Urothelium cell line (cell line): Measurements from ENCODE around the gene CMTM8.
"Not testable (repeated sequence)": the region's sequence is repeated elsewhere in the genome, so short reads cannot be mapped to it uniquely, and the experiment has no call there.

Experiments
- DNase-seq: peaks from one replicate; pipeline ENCODE4 v3.0.0; 2011; ENCODE audit warnings: low spot score, mixed read lengths
- FAIRE-seq: peaks from 2 replicates; lab custom pipeline; 2011; peaks lifted over from hg19 to GRCh38; lab: Jason Lieb, UNC

CMTM8 gene

DNA sequence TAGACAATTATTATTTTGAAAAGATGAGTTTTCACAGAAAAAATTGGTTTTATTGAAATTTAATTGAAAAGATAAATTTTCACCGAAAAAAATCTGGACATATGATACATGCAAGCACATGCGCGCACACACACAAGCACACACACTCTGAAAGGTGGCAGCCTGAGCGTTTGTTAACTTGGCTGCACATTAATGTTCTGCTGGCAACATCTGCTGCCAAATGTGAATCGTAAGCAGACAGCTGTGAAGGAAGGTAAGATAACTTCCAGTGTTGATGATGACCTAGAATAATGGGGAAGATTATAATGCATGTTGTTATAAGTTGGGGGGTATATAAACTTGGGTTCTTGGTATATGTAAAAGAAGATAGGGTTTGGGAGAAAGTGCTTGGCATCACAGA lies 134.8 kb downstream of the CMTM8 start:
- DNase-seq (no peak), FAIRE-seq (no peak)

DNA sequence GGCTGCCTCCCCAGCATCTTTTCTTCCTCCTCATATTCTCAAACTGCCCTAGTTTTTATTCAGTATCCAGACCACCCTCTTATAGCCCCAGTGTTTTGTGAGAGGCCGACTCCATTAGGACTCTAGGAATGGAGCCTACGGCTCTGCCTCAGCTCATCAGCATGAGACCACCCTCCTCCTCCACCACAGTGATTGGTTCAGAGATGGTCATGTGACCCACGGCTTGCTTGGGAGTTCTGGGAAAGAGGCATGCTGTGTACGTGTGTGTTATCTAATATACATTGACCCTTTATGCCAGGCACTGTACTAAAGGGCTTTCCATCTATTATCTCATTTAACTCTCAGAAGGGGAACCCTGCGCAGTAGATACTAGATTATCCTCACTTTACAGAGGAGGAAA lies 135.4 kb downstream of the CMTM8 start:
- FAIRE-seq, result no peak
- no peak for DNase-seq

DNA sequence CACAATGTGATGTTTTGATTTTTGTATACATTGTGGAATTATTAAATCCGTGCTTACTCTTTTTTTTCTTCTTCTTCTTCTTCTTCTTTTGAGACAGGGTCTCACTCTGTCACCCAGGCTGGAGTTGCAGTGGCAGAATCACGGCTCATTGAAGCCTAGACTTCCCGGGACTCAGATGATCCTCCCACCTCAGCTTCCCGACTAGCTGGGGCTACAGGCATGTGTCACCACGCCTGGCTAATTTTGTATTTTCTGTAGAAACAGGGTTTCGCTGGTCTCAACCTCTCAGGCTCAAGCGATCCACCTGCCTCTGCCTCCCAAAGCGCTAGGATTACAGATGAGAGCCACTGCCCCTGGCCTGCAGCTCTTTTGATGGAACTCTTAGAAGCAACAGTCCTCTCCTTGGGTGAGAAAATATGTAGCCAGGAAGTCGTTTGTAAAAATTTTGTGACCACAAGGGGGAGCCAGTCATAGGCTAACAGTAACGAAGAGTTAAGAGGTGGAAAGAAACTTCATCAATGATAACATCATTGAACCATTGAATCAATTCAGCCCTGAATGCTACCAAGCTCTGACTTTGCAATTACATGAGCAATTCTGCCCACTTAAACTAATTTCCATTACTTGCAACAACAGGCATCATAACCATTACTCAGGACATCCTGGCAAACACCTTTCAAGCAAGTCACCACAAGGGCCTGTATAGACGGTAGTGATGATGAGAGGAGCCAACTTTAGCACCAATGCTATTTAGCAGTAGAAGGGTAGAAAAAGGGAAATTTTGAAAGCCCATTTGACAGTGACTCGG lies 136.5 kb downstream of the CMTM8 start:
- DNase-seq, result peak; percentile 44
- FAIRE-seq, result no peak

DNA sequence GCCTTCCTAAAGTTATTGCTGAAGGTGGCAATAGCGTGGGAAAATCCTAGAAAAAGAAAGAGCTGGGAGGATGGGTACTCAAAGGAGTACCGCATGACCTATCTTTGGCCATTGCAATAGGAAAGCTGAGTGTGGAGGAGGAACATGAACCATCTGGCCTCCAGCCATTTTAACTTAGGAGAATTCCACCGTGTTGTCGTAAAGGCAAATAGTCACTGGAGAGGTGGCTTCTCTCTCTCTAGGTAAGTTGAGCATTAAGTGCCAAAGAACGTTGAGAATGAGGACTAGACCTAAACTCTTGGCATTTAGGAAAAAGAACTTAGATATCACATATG lies 137.1 kb downstream of the CMTM8 start:
- no peak for FAIRE-seq
- no peak for DNase-seq

DNA sequence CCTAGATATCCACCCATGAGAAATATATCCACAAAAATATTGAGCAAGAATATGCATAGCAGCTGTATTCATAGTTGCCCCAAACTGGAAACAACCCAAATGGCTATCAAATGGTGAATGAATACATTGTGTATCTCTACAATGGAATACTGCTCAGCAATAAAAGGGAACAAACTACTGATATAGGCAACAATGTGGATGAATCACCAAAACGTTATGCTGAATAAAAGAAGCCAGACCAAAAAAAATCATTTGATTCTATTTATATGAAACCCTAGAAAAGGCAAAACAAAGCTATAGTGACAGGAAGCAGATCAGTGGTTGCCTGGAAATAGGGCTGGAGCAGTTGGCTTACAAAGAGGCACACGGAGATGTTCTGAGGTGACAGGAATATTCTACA lies 137.6 kb downstream of the CMTM8 start:
- DNase-seq (no peak), FAIRE-seq (no peak)

DNA sequence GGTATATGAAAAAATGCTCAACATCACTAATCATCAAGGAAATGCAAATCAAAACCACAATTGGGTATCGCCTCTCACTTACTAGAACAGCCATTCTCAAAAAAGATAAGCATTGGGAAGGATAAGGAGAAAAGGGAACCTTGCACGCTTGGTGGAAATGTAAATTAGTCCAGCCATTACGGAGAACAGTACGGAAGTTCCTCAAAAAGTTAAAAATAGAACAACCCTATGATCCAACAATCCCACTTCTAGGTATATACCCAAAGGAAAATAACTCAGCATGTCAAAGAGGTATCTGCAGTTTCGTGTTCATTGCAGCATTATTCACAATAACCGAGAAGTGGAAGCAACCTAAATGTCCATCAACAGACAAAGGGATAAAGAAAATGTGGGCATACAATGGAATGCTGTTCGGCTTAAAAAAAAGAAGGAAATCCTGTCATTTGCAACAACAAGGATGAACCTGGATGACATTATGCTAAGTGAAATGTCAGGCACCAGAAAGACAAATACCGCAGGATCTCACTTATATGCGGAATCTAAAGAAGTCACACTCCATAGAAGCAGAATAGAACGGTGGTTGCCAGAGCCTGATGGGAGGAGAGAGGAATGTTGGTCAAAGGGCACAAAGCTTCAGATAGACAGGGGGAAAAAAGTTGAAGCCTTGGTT lies 141.5 kb downstream of the CMTM8 start:
- FAIRE-seq, result no peak

DNA sequence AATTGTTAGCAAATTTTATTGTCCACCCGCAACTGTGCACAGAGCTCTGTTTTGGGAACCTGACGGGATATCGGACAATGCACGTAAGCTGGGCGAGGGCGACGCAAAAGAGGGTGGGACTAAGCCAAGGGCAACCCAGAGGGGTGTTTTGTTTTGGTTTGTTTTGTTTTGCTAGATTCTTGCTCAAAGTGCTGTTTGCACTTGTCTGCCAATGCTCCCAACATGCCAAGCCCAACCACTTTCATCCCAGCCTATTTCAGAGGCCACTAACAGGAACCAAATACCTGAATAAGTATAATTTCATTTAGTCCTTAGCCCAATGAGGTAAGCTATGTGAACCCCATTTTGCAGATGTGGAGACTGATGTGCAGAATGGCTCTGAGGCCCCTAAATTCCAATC lies 143.4 kb downstream of the CMTM8 start:
- FAIRE-seq, result no peak
- DNase-seq, result no peak

More for the DNA sequence above, 141.5 kb downstream of the CMTM8 start:
- DNase-seq, result no peak

DNA sequence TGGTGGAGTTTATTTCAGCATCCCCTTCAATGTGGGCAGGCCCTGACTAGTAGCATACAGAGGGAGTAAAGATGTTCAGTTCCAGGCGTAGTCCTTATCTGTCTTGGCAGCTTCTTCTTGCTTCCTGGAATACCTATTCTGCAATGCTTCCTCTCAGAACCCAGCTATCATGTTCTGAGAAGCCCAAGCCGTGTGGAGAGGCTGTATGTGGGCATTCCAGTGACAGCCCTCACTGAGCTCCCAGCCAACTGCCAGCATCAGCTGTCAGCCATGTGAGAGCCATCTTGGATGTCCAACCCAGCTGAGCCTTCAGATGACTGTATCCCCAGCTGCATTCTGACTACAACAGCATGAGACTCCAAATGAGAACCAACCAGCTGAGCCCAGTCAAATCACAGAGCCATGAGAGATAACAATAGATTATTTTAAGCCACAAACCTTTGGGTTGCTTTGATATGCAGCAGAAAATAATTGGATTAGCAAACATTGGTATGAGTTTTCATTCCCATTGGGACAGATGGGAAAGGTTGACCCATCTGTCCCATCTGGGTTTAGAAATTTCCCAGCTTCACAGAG lies 144.7 kb downstream of the CMTM8 start:
- no peak for DNase-seq
- no peak for FAIRE-seq

DNA sequence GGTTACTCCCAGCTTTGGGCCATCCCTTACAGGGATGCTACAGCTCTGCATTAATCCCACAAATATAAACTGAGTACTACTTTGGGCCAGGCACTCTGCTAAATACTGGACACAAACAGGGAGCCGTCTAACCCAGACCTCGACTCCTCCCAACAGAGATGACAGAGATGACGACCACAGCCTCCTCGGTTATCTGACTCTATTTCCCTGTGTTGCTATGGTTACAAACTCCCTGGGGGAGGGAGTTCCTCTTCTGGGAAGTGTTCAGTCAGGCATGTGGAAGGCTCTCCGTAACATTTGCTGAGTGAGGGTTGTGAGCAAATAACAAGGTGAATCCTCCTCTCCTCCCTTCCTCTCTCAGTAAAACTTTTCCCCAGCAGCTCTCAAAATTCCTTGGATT lies 146.5 kb downstream of the CMTM8 start:
- DNase-seq (no peak), FAIRE-seq (no peak)

DNA sequence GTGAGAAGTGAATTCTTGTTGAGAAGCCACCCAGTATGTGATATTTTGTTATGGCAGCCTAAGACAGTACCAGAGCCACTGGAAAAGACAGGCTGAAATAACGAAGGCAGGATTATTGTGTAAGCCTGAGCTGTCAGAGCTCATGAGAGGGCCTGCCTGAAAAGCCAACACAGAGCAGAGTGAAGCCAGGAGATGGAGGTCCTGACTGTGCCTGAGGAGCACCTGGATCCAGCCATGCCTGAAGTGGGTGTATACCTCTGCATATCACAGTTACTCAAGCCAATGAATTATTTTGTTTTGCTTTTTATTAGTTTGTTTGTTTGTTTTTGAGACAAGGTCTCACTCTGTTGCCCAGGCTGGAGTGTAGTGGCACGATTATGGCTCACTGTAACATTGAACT lies 149.0 kb downstream of the CMTM8 start:
- DNase-seq (no peak), FAIRE-seq (no peak)

DNA sequence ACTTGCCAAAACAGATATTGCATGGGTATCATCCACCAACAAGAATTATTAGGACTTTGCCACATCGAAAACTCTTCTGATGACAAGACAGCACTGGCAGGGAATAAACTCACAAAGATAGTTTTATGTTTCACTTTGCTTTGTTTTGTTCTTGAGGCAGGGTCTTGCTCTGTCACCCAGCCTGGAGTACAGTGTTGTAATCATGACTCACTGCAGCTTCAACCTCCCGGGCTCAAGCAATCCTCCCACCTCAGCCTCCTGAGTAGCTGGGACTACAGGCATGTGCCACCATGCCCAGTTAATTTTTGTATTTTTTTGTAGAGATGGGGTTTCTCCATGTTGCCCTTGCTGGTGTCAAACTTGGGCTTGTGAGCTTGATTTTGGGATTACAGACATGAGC lies 151.1 kb downstream of the CMTM8 start:
- not testable (repeated sequence) for DNase-seq, FAIRE-seq

DNA sequence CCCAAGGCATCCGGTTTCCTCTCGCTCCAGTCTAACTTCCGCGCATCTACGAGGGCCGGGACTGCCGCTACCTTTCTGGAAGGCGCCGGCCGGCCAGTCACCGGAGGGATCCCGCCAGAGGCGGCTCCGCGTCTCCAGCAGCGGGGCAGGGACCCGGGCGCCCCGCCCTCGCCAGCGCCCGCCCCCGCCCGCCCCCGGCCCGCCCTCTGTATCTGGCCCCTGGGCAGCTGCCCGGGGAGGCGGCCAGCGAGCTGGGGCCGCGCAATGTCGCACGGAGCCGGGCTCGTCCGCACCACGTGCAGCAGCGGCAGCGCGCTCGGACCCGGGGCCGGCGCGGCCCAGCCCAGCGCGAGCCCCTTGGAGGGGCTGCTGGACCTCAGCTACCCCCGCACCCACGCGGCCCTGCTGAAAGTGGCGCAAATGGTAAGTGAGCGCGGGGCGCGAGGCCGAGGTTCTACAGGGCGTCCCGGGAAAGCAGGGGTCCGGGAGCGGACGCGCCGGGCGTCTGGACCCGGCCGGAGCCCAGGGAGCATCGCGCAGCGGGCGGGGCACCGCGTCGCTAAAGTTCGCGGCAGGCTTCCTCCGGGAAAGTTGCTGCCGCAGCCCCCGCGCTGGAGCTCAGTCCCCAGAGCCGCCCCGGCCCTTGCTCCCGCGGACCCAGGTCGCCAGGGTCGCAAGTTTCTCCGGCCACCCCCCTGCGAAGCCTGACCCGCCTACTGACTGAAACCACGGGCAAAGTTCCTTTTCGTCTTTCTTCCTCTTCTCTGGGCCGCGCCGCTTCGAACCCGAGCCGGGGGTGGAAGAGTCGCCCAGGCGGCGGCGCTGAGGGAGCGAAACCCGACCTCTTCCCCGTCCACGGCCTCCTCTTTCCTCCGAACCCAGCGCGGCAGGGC lies 153.4 kb downstream of the CMTM8 start, which contains the start of gene CMTM7:
Gene CMTM7 (plus strand): TSS at position 211 of the 893 bp plus-strand sequence. CDS start 54 bp downstream, at position 265.
- no peak for FAIRE-seq
- peak; percentile 87 for DNase-seq

DNA sequence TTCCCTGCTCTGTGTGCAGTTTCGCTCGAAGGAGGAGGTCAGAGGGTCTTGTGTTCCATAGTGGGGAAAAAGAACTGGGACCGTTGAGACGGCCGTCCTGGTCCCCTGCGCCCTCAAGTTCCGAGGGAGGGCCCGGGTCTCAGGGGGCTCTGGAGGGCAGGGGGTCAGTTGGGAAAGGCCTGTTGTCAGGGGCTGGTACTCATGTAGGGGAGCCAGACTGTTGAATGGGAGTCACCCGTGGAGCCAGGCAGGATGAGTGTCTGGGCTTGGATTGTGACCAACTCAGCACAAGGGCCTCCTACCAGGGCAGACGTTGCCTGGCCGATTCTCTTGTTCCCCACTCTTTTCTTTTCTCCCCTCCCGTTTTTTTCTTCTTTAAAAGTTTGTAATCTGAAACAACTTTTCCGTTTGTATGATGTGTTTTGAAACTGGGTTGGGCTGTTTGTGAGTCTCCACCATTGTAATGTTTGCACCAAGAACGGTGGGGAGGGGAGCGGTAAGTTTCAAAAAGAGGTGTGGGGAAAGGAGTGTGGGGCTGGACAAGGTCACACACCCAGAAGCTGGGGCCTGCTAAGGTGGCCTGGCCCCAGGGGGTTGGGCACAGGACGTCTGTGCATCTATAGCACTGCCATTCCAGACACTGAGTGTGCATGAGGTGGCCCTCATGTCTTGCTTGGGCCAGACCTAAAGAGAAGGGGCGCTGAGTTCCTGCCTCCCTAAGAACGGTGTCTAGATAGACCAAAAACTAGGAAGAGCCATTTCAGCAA lies 154.2 kb downstream of the CMTM8 start:
- FAIRE-seq, result peak; percentile 20
- DNase-seq, result peak; percentile 44

DNA sequence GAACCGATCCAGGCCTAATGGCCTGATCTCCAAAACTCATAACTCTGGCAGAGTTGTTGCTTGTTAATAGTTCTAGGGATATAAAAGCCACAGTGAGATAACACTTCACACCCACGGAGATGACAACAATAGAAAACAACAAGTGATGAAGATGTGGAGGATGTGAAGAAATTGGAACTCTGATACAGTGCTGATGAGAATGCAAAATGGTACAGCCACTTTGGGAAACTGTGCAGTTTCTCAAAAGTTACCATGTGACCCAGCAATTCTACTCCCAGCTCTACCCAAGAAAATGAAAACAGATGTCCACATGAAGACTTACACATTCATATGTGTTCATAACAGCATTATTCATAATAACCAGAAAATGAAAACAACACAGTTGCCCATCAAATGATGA lies 157.0 kb downstream of the CMTM8 start:
- DNase-seq, result no peak
- FAIRE-seq, result no peak

DNA sequence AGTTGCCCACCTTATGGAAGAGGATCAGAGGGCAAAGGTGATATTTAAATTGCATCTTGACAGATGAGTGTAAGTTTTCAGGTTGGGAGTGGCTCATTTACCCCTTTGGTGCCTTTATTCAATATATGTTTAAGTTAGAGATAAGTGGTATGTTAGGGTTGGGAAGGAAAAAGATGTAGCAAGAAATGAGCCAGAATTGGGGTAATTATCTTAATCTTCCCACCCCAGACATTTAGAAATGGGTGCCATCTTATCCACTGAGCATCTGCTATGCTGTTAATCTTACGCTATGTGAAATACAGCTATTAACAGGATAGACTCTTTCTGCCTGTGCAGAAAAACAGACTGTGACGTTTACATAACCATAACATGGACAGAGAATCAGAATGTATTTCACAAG lies 159.5 kb downstream of the CMTM8 start:
- DNase-seq (no peak), FAIRE-seq (no peak)

DNA sequence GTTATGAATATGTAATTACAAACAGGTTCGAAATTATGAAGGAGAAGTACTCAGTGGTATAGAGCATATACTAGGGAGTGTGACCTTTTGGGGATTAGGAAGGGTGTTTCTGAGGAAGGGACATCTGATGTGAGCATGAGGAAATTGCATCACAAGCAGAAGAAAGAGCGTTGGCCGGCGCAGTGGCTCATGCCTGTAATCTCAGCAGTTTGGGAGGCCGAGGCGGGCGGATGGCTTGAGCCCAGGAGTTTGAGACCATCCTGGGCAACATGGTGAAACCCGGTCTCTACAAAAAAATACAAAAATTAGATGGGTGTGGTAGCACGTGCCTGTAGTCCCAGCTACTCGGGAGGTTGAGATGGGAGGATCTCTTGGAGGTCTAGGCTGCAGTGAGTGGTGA lies 160.1 kb downstream of the CMTM8 start:
- no peak for DNase-seq
- FAIRE-seq, result no peak

DNA sequence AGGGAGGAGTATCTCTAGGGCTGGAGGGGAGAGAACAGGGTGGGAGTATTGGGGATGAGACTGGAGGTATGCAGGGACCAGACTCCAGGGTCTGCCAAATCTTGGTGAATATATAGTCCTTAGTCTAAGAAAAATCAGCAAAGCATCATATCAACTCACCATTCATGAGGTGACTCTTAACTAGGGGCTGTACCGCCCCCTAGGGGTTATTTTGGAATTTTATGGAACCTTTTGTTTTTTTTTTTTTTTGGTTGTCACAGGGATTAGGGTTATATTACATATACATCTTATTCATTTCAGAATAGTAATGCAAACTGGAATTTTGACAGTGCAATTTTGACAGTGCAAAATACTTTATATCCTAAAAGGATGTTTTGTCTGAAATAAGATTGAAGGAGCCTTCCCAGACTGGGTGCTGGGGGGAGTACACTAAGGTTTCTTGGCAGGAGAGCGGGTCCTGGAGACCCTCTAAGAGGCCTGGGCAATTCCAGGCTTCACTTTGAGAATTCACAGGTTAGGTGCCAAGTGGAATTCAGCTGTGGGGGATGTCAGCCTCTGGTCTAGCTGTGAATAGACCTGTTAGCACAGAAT lies 160.6 kb downstream of the CMTM8 start:
- DNase-seq (peak; percentile 34), FAIRE-seq (peak; percentile 74)

DNA sequence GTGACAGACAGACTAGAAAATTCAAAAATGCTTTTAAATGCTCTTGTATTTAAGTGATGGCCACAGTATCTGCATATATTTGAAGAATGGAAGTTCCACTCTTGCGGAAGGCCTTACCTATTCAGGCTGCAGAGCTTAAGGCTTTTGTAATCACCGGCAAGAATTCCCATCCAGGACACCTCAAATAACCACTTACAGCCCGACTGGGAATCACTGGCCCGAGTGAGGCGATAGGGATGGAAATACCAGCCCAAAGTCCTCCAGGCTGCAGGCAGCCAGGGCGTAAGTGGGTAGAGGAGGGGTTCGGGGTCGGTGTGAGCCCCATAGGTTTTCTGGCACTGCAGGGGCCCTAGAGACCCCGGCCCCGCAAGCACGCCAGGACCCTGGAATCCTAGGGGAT lies 162.6 kb downstream of the CMTM8 start:
- FAIRE-seq, result no peak
- no peak for DNase-seq

DNA sequence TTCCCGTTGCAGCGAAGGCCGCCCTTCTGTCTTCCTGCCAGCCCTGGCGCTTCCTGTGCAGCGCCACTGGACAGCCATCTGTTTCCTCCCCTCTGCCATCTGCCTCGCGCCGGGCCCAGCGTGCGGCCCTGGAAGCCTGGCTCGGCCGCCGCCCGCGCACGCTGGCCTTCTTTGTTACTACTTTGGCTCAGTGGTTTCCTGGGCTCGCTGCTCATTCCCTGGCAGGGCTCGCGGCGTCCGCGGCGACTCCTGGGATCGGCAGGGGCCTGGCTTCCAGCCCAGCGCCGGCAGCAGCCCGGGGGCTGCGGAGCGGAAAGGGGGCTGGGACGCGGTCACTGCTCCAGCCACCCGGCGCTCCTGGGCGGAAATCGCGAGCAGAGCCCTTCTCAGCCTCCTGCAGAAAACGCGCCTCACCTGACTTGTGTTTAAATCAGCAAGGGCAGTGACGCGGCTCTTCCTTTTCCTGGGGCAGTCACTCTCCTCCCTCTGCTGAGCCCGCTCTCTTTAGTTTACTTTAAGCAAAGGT lies 163.1 kb downstream of the CMTM8 start:
- DNase-seq (peak; percentile 78), FAIRE-seq (no peak)

DNA sequence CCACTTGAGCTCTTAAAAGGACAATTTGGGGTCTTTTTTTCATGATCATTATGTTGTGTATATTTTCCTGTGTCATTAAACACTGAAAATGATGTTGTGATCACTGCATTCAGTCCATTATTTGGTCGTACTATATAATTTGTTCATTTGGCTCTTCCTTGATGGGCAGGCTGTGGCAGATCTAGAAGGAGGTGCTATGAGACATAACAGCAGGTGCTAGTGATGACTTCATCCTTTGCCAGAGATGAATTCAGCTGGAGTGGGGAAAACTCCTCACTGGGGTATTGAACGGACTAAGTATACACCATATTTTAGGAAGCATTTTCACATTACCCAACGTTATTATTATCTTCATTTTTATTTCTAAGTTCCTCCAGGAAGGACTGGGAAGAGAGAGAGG lies 165.2 kb downstream of the CMTM8 start:
- FAIRE-seq (no peak), DNase-seq (no peak)
